ENCODE data around the gene APAF1.

Gene APAF1

DNA sequence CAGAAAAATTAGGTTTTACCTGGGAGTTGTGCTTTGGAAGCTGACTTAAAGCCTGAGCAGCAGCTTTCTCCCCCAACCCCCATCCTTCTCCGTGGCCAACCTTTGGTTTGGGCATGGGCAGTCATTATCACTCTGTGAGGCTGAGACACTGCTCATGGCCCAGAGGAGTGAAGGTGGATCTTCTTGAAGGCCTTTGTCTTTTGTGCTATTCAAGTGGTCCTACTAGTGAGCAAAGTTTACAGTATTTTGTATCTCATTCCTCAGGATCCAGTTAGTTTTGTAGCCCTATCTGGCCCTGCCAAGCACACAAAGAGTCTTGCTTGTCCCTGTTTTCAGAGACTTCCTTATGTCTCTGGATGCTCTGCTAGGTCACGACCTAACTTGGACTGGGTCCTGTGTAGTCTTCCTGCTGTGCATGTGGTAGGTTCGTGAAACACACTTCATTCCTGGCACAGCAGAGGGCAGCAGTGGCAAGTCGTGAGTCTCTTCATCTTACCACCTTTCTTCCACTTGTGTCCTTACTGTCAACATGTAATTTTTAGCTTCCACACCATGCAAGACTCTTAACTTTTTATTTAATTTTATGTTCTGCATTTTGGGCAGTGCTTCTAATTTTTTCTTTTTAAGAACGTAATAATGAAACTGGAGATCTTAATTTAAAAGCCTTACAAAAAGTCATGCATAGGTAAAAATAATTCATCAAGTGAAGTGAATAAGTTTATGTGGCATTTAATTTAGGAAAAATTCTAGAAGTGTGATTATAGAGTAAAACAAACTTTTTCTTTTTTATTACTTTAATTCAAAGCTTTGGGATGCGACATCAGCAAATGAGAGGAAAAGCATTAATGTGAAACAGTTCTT, 53.7 kb downstream of the APAF1 start:
- POLR2A ChIA-PET (ENCODE audit: low non-redundant PET): no interaction called here
- peak; percentile 57 for DNase-seq (ENCODE audit: low spot score)
- TF ChIP-seq CTCF (conservative IDR thresholded peaks at IDR 0.05; ENCODE audit: low read depth): peak; percentile 68
- no peak overlapping the region for H3K27ac ChIP-seq
- CTCF ChIA-PET: interaction anchor here (0.5 to 1.7 kb wide), 7 partner anchors 11 to 1791 kb away, joined by 3 to 6 read pairs (median 5); no protein-coding TSS in a partner anchor

- no peak for DNase-seq (ENCODE audit: low spot score)
- TF ChIP-seq CTCF (conservative IDR thresholded peaks at IDR 0.05; ENCODE audit: low read depth): no peak
- ChIA-PET CTCF (interaction anchor here (0.6 to 1.7 kb wide), 6 partner anchors 10 to 1792 kb away, joined by 3 to 6 read pairs (median 5); no protein-coding TSS in a partner anchor), POLR2A (ENCODE audit: low non-redundant PET) (no interaction called here)
- H3K27ac ChIP-seq: no peak overlapping the region
Measured at GRCh38 chr12:98699586-98699985, 54.5 kb downstream of the APAF1 start.

DNA sequence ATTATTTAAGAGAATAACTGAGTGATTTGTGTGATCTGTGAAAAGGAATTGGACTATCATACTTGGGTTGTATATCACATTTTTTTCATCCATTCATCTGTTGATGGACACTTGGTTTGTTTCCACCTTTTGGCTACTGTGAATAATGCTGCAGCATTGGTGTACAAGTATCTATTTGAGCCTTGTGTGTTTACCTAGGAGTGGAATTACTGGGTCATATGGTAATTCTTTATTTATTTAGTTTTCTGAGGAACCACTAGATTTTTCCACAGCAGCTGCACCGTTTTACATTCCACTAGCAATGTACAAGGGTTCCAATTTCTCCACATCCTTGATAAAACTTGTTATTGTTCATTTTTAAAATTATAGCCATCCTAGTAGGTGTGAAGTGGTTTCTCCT, 56.1 kb downstream of the APAF1 start:
- TF ChIP-seq CTCF (conservative IDR thresholded peaks at IDR 0.05; ENCODE audit: low read depth): no peak
- ChIA-PET CTCF (no interaction called here), POLR2A (ENCODE audit: low non-redundant PET) (no interaction called here)
- no peak overlapping the region for H3K27ac ChIP-seq
- DNase-seq (ENCODE audit: low spot score): no peak

DNA sequence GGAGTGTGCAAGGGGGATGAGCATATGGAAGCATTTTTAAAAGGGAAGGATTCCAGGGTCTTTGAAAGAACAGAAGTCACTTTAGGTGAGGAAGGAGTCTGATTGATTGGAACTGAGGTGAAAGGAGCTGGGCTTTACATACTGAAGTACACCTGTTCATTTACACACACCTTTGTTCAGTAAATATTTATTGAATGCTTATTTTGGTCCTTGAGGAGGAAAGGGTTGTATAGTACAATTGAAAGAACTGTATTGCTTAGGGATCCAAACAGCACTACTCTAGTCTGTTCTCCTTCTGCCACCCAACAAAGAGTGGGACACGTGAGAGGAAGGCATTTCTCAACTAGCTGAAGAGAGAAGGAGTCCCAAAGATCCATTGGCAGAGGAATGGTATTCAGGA, 63.9 kb downstream of the APAF1 start:
- no peak for TF ChIP-seq CTCF (conservative IDR thresholded peaks at IDR 0.05; ENCODE audit: low read depth)
- ChIA-PET POLR2A (ENCODE audit: low non-redundant PET) (no interaction called here), CTCF (no interaction called here)
- DNase-seq (ENCODE audit: low spot score): no peak
- H3K27ac ChIP-seq: no peak overlapping the region

GRCh38 chr12:98714426-98714825, 69.3 kb downstream of the APAF1 start:
- no peak for DNase-seq (ENCODE audit: low spot score)
- TF ChIP-seq CTCF (conservative IDR thresholded peaks at IDR 0.05; ENCODE audit: low read depth): no peak
- POLR2A ChIA-PET (ENCODE audit: low non-redundant PET): no interaction called here
- no peak overlapping the region for H3K27ac ChIP-seq
- CTCF ChIA-PET: no interaction called here

GRCh38 chr12:98719515-98720504, 74.7 kb downstream of the APAF1 start:
- CTCF ChIA-PET: interaction anchor here (0.6 kb wide), 1 partner anchor 279 kb away, joined by 3 read pairs; no protein-coding TSS in a partner anchor
- POLR2A ChIA-PET (ENCODE audit: low non-redundant PET): no interaction called here
- DNase-seq (ENCODE audit: low spot score): no peak
- no peak overlapping the region for H3K27ac ChIP-seq
- no peak for TF ChIP-seq CTCF (conservative IDR thresholded peaks at IDR 0.05; ENCODE audit: low read depth)

Data from RWPE1 (cell line).